Spleen (tissue), 11 donors: ENCODE results near the gene FHL1. TPM values are rescaled to one million over a fixed set of nuclear protein-coding genes. Genes with fewer than 3 reads are reported as not detected.

Experiments
- DNase-seq: peaks from one replicate; pipeline ENCODE4 v3.0.0-alpha.2; 2020
- H3K27ac ChIP-seq, 8 donors: fragments of 200-600 bp; sonication (generic) in 7 of 8; 1 replicate in 4 of 8; 2 replicates in 4 of 8; pipeline versions ENCODE4 v1.5.0 to v1.8.0; 2016 to 2021; ENCODE audit warnings: inconsistent platforms in 4 of 8, mild to moderate bottlenecking in 4 of 8, moderate library complexity in 1 of 8
- H3K27me3 ChIP-seq, 7 donors: fragments of 200-600 bp; sonication (generic) in 6 of 7; replicated peaks in 1 of 7; 1 replicate in 4 of 7; 2 replicates in 3 of 7; pipeline versions ENCODE4 v1.5.0 to v1.8.0; 2016 to 2021; ENCODE audit warnings: inconsistent platforms in 3 of 7, mild to moderate bottlenecking in 1 of 7
- H3K36me3 ChIP-seq, 6 donors: fragments of 200-600 bp; sonication (generic) in 5 of 6; 1 replicate in 4 of 6; 2 replicates in 2 of 6; pipeline versions ENCODE4 v1.5.0 to v1.8.0; 2016 to 2021; ENCODE audit warnings: inconsistent platforms in 2 of 6
- H3K4me1 ChIP-seq, 6 donors: fragments of 200-600 bp; sonication (generic) in 5 of 6; 1 replicate in 3 of 6; 2 replicates in 3 of 6; pipeline versions ENCODE4 v1.5.0 to v1.8.0; 2016 to 2021; ENCODE audit warnings: inconsistent platforms in 3 of 6
- H3K4me3 ChIP-seq, 8 donors: fragments of 200-600 bp; sonication (generic) in 7 of 8; 1 replicate in 4 of 8; 2 replicates in 4 of 8; pipeline versions ENCODE4 v1.5.0 to v1.8.0; 2016 to 2021; ENCODE audit warnings: inconsistent platforms in 4 of 8, mild to moderate bottlenecking in 4 of 8, moderate library complexity in 2 of 8
- H3K9me3 ChIP-seq, 8 donors: fragments of 200-600 bp; sonication (generic) in 7 of 8; 1 replicate in 4 of 8; 2 replicates in 4 of 8; pipeline versions ENCODE4 v1.5.0 to v1.8.0; 2016 to 2021; ENCODE audit warnings: inconsistent platforms in 4 of 8
- CTCF ChIP-seq, 11 experiments: fragments of 200-600 bp in 7 of 11; fragments of 450-650 bp in 4 of 11; sonication (generic) in 4 of 11; IDR thresholded peaks in 8 of 11; conservative IDR thresholded peaks in 3 of 11; 1 replicate in 7 of 11; 2 replicates in 4 of 11; pipeline versions ENCODE4 v1.4.0 to v1.8.0; 2016 to 2021; ENCODE audit warnings: antibody characterized with exemption in 11 of 11, inconsistent platforms in 4 of 11, mild to moderate bottlenecking in 1 of 11
- POLR2A ChIP-seq, 3 donors: fragments of 450-650 bp; IDR thresholded peaks; one replicate each; pipeline ENCODE4 v1.5.1; 2017; ENCODE audit warnings: antibody characterized with exemption in 3 of 3, mild to moderate bottlenecking in 1 of 3
- POLR2AphosphoS5 ChIP-seq, 3 donors: sonication (generic); formaldehyde crosslinking; IDR thresholded peaks; one replicate each; pipeline ENCODE4 v1.5.1; 2017; ENCODE audit warnings: antibody characterized with exemption in 3 of 3
- WGBS, 5 donors: extraction: QIAGEN DNeasy Blood & Tissue Kit in 3 of 5; methylation state at CpG; one replicate each; pipeline versions ENCODE4 v1.1.5 to v1.1.7; 2013 to 2018; 5-methylcytosine and 5-hydroxymethylcytosine counted together
- intact Hi-C: fragments of 100-400 bp; cut with DNase I; formaldehyde crosslinking; loops from one replicate; pipeline ENCODE4 v1.15.0; 2023; ENCODE audit warnings: low total_unique reads
- polyA plus RNA-seq, 3 donors: library from polyadenylated mRNA; stranded (reverse); fragments of 200-250 nt; gene quantifications; one replicate each; pipeline ENCODE4 v1.2.1, GENCODE V29; 2013
- total RNA-seq, 7 donors: library from RNA; depleted of rRNA in 3 of 7; stranded (reverse); fragments of >200 nt in 3 of 7; fragmentation: NEBNext Ultra II Directional in 4 of 7; extraction: Animal tissue kit (Norgen Biotek cat#: 25700) in 4 of 7; gene quantifications; one replicate each; pipeline versions ENCODE4 v1.1.0 to v1.2.1, GENCODE V29; 2016 to 2021
- donor health status: healthy with polysubstance abuse.
- donor health status: DM: no; HTN: no; CAD: no; lungs with moderate emphysema.
- donor health status: DM: no; HTN: no; CAD: no.
- donor health status: Bipolar disorder and iron deficiency.
- donor health status: healthy.
- donor health status: DM: no; HTN: no; CAD: no.
- donor health status: DM: yes; HTN: yes; CAD: no.

Gene FHL1
- total and polyA plus RNA-seq, 10 donors, result 33.0 to 108 (median 61.5) TPM

GRCh38 chrX:136212557-136213111, 65.3 kb downstream of the FHL1 start:
- no peak for DNase-seq
- no peak for TF ChIP-seq CTCF (IDR thresholded peaks at IDR 0.05 in 8 of 11, conservative IDR thresholded peaks at IDR 0.05 in 3 of 11)
- TF ChIP-seq POLR2AphosphoS5 (IDR thresholded peaks at IDR 0.05), result peak in 1 of 3 donors; percentile 7
- Histone ChIP-seq H3K27ac (no peak overlapping the region), H3K36me3 (peaks cover 0 to 19% (median 2%) of the 10 kb centered on the region in 6 donors), H3K4me3 (no peak overlapping the region), H3K27me3 (peaks cover 0 to 6% (median 0%) of the 10 kb centered on the region in 7 donors), H3K9me3 (no peaks in the 10 kb centered on the region), H3K4me1 (peaks cover 0 to 23% (median 21%) of the 10 kb centered on the region in 6 donors)
- WGBS, 5 donors, result 80 to 92% (median 87%) methylated on average over 15 to 17 of the region's 17 CpGs
- intact Hi-C loops, result no loop called here

- 63 to 77% (median 70%) methylated on average over 7 of the region's 7 CpGs for WGBS, 5 donors
- no peaks in the 10 kb centered on the region for H3K27me3 ChIP-seq
- no peak for DNase-seq
- H3K4me1 ChIP-seq, result peaks cover 0 to 16% (median 15%) of the 10 kb centered on the region in 6 donors
- no peaks in the 10 kb centered on the region for H3K9me3 ChIP-seq
- no peak for TF ChIP-seq POLR2A (IDR thresholded peaks at IDR 0.05)
- no peak for TF ChIP-seq CTCF (IDR thresholded peaks at IDR 0.05 in 8 of 11, conservative IDR thresholded peaks at IDR 0.05 in 3 of 11)
- peak in 2 of 3 donors; percentile 52 to 68 for TF ChIP-seq POLR2AphosphoS5 (IDR thresholded peaks at IDR 0.05)
- H3K4me3 ChIP-seq, result no peak overlapping the region
- intact Hi-C loops, result no loop called here
- H3K27ac ChIP-seq, result peak overlapping the region in 5 of 8 donors; percentile 23 to 53 (median 40)
- H3K36me3 ChIP-seq, result peaks cover 0 to 37% (median 3%) of the 10 kb centered on the region in 6 donors
These were observed 67.2 kb downstream of the FHL1 start for GRCh38 chrX:136214551-136214950.

- TF ChIP-seq POLR2A (IDR thresholded peaks at IDR 0.05), result no peak
- TF ChIP-seq POLR2AphosphoS5 (IDR thresholded peaks at IDR 0.05), result no peak
- TF ChIP-seq CTCF (IDR thresholded peaks at IDR 0.05 in 8 of 11, conservative IDR thresholded peaks at IDR 0.05 in 3 of 11), result no peak
- Histone ChIP-seq H3K4me3 (no peak overlapping the region), H3K27me3 (no peaks in the 10 kb centered on the region), H3K9me3 (no peaks in the 10 kb centered on the region), H3K36me3 (peaks cover 0 to 47% (median 8%) of the 10 kb centered on the region in 6 donors), H3K4me1 (peaks cover 0 to 7% (median 5%) of the 10 kb centered on the region in 6 donors), H3K27ac (peak overlapping the region in 2 of 8 donors; percentile 40 to 53)
- intact Hi-C loops, result no loop called here
- no peak for DNase-seq
These were observed 68.2 kb downstream of the FHL1 start for GRCh38 chrX:136215559-136215958.

- H3K27me3 ChIP-seq, result no peaks in the 10 kb centered on the region
- no peak overlapping the region for H3K27ac ChIP-seq
- no peak for TF ChIP-seq POLR2A (IDR thresholded peaks at IDR 0.05)
- H3K9me3 ChIP-seq, result no peaks in the 10 kb centered on the region
- H3K4me3 ChIP-seq, result no peak overlapping the region
- peaks cover 0 to 85% (median 22%) of the 10 kb centered on the region in 6 donors for H3K36me3 ChIP-seq
- intact Hi-C loops, result no loop called here
- no peak for DNase-seq
- no peaks in the 10 kb centered on the region for H3K4me1 ChIP-seq
- WGBS, 5 donors, result 69 to 94% (median 87%) methylated on average over 5 of the region's 5 CpGs
These were observed 72.6 kb downstream of the FHL1 start for GRCh38 chrX:136219893-136220292.
